ENCODE measurements around the gene ADGRF5.

ADGRF5 gene

GRCh38 chr6:46921731-46922130 is at the start of gene ADGRF5:
Gene ADGRF5 (minus strand): TSS chr6:46921938. CDS start chr6:46906762, 15,176 bp downstream.
- no peak for DNase-seq (ENCODE audit: low spot score)

DNA sequence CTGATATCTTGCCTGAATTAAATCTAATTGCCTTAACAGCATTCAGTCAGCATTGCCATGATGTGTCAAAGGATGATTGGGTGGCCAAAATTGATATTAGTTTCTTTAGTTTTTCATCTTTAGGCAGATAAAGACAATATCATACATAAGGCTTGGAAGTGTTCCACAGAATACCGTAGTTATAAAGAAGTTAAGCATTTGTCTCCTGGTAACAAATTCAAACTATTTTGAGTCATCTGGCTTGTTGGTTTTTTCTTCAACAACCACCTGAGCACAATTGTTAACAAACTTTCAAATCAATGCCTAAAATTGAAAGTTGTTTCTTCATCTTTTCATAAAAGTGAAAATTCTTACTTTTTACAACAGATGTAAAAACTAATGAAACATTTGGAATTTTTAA is 47.5 kb upstream of the ADGRF5 start:
- no peak for DNase-seq (ENCODE audit: low spot score)

GRCh38 chr6:46967826-46968349 is 46.1 kb upstream of the ADGRF5 start:
- DNase-seq (ENCODE audit: low spot score) = no peak

- no peak for DNase-seq (ENCODE audit: low spot score)
These were observed 43.2 kb upstream of the ADGRF5 start for GRCh38 chr6:46964716-46965519.

DNA sequence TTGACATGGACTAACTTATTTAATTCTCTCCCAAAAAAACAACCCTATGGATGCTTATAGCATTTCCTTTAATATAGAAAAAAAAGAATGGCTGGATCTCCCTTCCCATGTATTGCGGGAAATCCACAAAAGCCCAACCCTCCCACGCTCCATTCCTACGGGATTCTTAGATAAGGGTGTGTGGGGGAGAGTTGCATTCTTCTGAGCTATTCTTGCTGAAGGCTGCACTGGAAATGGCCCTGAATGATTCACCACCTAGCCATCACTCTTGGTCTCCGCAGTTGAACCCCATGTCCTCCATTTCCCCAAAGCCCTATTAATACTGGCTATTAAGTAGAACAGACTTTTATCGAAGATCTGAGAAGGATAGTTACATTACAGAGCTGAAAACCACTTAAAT is 41.9 kb upstream of the ADGRF5 start:
- no peak for DNase-seq (ENCODE audit: low spot score)

- DNase-seq (ENCODE audit: low spot score) = no peak
These were observed 41.3 kb upstream of the ADGRF5 start for GRCh38 chr6:46963039-46963438.

DNA sequence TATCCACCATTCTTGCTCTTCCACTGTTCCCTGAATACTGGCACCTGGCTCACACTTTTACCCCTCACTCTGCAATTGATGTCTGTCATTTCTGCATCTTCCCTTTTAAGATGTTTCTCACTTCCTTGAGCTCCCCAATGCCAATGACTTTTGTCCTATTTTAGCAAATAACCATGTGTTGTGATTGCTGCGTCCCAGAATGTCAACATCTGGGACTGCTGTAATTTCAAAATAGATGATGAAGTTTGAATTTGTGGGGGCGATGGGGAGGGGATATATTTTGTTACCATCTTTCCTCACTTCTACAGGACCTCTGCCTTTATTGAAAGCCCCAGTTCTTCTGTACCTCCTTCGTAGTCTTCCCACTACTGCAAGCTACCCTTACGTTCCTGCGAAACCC is 40.0 kb upstream of the ADGRF5 start:
- no peak for DNase-seq (ENCODE audit: low spot score)

- DNase-seq (ENCODE audit: low spot score) = no peak
These were observed 39.5 kb upstream of the ADGRF5 start for GRCh38 chr6:46961232-46961631.

- DNase-seq (ENCODE audit: low spot score) = no peak
These were observed 37.7 kb upstream of the ADGRF5 start for GRCh38 chr6:46959419-46959818.

- DNase-seq (ENCODE audit: low spot score) = no peak
These were observed 34.7 kb upstream of the ADGRF5 start for GRCh38 chr6:46956409-46956808.

DNA sequence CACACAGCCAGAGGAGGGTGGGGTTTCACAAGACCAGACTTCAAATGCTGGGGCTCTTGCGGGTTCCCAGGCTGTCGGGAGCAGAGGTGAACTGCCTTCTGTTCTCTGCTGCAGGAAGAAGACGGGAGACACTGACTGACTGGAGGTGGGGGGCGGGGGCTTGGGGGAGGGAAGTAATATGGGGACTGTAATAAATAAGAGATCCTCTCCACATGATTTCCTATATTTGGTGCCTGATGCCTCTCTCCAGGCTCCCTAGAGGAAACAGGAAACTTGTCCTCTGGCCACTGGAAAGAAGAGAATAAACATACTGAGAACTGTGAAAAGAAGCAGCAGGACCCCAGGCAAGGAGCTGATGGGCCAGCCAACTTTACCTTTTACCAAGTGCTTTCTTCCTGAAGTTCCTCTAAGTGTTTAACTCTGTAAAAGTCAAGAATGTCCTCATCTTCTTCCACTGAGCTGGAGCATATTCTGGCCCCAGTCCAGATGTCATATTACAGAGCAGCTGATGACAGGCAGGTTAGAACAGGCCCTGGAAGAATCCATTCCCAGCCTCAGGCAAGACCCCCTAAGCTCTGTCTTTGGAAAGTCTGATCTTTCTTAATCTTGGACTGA is 33.2 kb upstream of the ADGRF5 start:
- DNase-seq (ENCODE audit: low spot score) = no peak

DNA sequence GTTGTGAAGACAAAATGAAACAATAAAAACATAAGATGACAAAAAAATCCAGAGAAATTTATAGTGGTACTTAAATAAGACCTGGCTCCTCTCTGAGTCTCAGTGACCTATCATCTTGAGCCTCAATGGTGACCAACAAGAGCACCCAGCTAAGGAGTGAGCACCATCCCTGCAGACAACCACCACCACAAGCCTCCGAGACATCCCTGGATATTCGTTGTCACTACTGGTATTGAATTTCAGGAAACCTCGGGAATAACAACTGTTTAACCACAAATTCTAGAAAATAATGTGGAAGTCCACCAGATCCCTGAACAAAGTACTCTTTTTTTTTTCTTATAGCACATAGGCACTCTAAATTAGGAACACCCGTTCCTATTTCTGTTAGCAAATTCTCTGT is 32.2 kb upstream of the ADGRF5 start:
- DNase-seq (ENCODE audit: low spot score) = no peak

- no peak for DNase-seq (ENCODE audit: low spot score)
These were observed 28.0 kb upstream of the ADGRF5 start for GRCh38 chr6:46949632-46950280.

- DNase-seq (ENCODE audit: low spot score) = no peak
These were observed 27.0 kb upstream of the ADGRF5 start for GRCh38 chr6:46948699-46949098.

DNA sequence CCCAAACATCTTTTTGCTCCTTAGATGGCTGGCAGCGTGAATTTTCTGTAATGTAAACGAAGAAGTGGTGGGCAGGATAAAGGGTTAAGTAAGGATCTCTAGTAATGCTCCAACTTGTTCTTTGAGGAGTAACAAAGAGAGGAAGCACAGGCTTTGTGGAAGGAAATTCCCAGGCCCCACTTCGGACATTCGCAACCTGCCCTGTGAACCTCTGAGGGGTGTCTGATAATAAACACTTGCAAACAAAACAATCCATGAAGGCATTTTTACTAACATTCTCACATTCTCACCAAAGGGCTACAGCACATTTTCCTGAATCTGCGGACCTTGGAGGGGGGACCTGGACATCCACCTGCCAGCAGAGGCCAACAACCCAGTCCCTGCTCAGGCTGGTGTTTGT is 25.8 kb upstream of the ADGRF5 start:
- DNase-seq (ENCODE audit: low spot score) = no peak

GRCh38 chr6:46940433-46941226 is 18.9 kb upstream of the ADGRF5 start:
- DNase-seq (ENCODE audit: low spot score) = no peak

DNA sequence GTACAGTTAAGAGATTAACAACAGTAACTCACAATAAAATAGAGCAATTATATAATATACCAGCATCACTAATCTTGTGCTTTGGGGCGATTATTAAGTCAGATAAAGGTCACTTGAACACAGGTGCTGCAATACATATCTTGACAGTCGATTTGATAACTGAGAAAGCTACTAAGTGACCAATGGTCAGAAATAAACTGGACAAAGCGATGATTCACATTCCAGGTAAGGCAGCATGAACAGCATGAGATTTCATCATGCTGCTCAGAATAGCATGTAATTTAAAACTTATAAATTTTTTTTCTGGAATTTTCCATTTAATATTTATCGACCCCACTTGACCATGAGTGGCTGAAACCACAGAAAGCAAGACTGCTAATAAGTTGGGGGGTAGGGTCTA is 15.9 kb upstream of the ADGRF5 start:
- DNase-seq (ENCODE audit: low spot score) = no peak

DNA sequence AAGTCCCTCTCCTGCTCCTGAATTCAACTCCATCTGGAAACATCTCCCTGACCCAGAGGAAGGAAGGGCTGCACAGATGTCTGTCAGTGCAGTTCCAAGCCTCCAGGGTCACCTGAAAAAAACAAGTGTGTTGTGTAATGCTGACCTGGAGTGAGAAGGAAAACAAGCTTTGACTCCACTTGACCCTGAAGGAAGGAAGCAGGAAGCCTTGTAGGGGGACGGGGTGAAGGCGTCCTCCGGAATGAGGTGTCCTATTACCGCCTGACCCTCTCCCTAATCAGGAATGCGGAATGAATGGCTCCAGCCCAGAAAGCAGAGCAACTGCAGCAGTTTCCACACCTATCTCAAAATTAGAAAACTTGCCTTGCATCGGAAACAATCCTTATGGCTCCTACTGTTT is 13.9 kb upstream of the ADGRF5 start:
- DNase-seq (ENCODE audit: low spot score) = no peak

DNA sequence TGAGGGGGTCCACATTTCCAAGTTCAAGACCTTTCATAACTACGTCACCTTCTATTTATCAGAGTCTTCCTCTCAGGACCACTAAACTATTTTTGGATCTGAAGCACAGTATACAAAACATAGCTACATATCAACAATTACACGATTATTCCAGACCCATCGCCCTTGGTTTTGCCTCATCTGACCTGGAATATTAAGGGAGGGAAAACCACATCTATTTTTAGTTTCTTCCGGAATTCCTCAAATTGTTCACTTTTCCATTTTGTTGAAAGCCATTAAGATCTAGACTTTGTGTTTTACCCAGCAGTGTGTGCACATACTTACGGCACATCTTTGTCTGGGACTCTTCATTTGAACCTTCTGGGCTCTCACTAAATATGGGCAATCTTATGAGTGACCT is 12.0 kb upstream of the ADGRF5 start:
- no peak for DNase-seq (ENCODE audit: low spot score)

GRCh38 chr6:46932526-46933319 is 11.0 kb upstream of the ADGRF5 start:
- DNase-seq (ENCODE audit: low spot score) = no peak

DNA sequence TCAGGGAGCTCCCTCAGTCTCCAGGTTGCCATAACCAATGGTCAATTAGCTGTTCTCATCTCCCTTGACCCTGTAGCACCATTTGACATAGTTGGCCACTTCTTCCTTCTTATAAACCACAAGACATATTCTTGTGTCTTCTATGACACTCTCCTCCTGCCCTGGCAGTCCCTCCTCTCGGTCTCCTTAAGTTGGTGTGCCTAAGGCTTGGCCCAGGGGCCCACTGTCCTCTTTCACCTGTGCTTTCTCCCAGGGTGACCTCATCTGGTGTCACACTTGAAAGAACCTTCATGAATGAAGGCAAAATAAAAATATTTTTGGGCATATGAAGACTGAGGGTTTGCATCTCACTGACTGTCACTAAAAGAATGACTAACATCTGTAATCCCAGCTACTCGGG is 9.7 kb upstream of the ADGRF5 start:
- DNase-seq (ENCODE audit: low spot score) = no peak
